NCI-H1048 (cell line): Measurements from ENCODE around the gene PSMB9.
A peak's percentile ranks its signal among the peaks of the same experiment; 100 is the strongest.

Experiments used
- DNase-seq: peaks from one replicate; lab custom pipeline; 2025; lab: John Stamatoyannopoulos, UW

Gene PSMB9

GRCh38 chr6:32840604-32841246 is 13.3 kb upstream of the PSMB9 start:
- DNase-seq: no peak

- no peak for DNase-seq
Measured at GRCh38 chr6:32842021-32842650, 11.9 kb upstream of the PSMB9 start.

- DNase-seq: no peak
Measured at GRCh38 chr6:32842690-32843089, 11.3 kb upstream of the PSMB9 start.

- DNase-seq: no peak
Measured at GRCh38 chr6:32843331-32843978, 10.5 kb upstream of the PSMB9 start.

GRCh38 chr6:32843979-32844838 is 9.8 kb upstream of the PSMB9 start, which contains the start of gene PSMB8:
Gene PSMB8, minus strand, starts transcription at chr6:32844047. Its CDS starts 51 bp downstream, at chr6:32843996.
- peak; percentile 86 for DNase-seq

GRCh38 chr6:32844839-32845383 is 9.1 kb upstream of the PSMB9 start:
- DNase-seq: no peak

- no peak for DNase-seq
Measured at GRCh38 chr6:32845384-32845884, 8.6 kb upstream of the PSMB9 start.

- DNase-seq: no peak
Measured at GRCh38 chr6:32847004-32847403, 7.0 kb upstream of the PSMB9 start.

GRCh38 chr6:32847795-32848194 is 6.2 kb upstream of the PSMB9 start:
- DNase-seq: no peak

- DNase-seq: no peak
Measured at GRCh38 chr6:32849126-32849525, 4.9 kb upstream of the PSMB9 start.

GRCh38 chr6:32851025-32851424 is 3.0 kb upstream of the PSMB9 start:
- DNase-seq: no peak

- DNase-seq: no peak
Measured at GRCh38 chr6:32852018-32852843, 1.8 kb upstream of the PSMB9 start.

- no peak for DNase-seq
Measured at GRCh38 chr6:32852844-32853540, 1.0 kb upstream of the PSMB9 start.

GRCh38 chr6:32854376-32855178 is 585 bp downstream of the PSMB9 start:
- no peak for DNase-seq

- no peak for DNase-seq
Measured at GRCh38 chr6:32855467-32856174, 1.6 kb downstream of the PSMB9 start.

- no peak for DNase-seq
Measured at GRCh38 chr6:32857156-32857891, 3.3 kb downstream of the PSMB9 start.

- DNase-seq: no peak
Measured at GRCh38 chr6:32858194-32858593, 4.2 kb downstream of the PSMB9 start.

- no peak for DNase-seq
Measured at GRCh38 chr6:32860674-32861073, 6.7 kb downstream of the PSMB9 start.
